ENCODE results near the gene GOT1.

Gene GOT1

GRCh38 chr10:99435986-99436638 is 5.7 kb upstream of the GOT1 start:
- no peaks in the 10 kb centered on the region for H3K9me3 ChIP-seq (ENCODE audit: control insufficient read depth in 1 of 2, low read length in 2 of 2)
- H3K27me3 ChIP-seq (ENCODE audit: control insufficient read depth in 1 of 2, insufficient read depth in 2 of 2, low read length in 2 of 2) = no peaks in the 10 kb centered on the region
- peaks cover 0 to 3% of the 10 kb centered on the region in 2 donors for H3K36me3 ChIP-seq (ENCODE audit: control insufficient read depth in 1 of 2, insufficient read depth in 2 of 2, low read length in 2 of 2)
- H3K27ac ChIP-seq (ENCODE audit: low read depth, low read length) = no peak overlapping the region
- peaks cover 9 to 13% of the 10 kb centered on the region in 2 donors for H3K4me1 ChIP-seq (ENCODE audit: control insufficient read depth in 1 of 2, insufficient read depth in 2 of 2, low read length in 2 of 2)
- H3K9ac ChIP-seq (ENCODE audit: low read depth in 1 of 2, low read length in 2 of 2) = no peak overlapping the region
- H3K4me3 ChIP-seq (ENCODE audit: low read depth in 1 of 2, low read length in 2 of 2) = no peak overlapping the region

GRCh38 chr10:99433378-99434020 is 3.1 kb upstream of the GOT1 start:
- Histone ChIP-seq H3K27me3 (ENCODE audit: control insufficient read depth in 1 of 2, insufficient read depth in 2 of 2, low read length in 2 of 2) (no peaks in the 10 kb centered on the region), H3K27ac (ENCODE audit: low read depth, low read length) (no peak overlapping the region), H3K36me3 (ENCODE audit: control insufficient read depth in 1 of 2, insufficient read depth in 2 of 2, low read length in 2 of 2) (peaks cover 0 to 3% of the 10 kb centered on the region in 2 donors), H3K4me1 (ENCODE audit: control insufficient read depth in 1 of 2, insufficient read depth in 2 of 2, low read length in 2 of 2) (peaks cover 16 to 24% of the 10 kb centered on the region in 2 donors), H3K4me3 (ENCODE audit: low read depth in 1 of 2, low read length in 2 of 2) (no peak overlapping the region), H3K9me3 (ENCODE audit: control insufficient read depth in 1 of 2, low read length in 2 of 2) (no peaks in the 10 kb centered on the region), H3K9ac (ENCODE audit: low read depth in 1 of 2, low read length in 2 of 2) (no peak overlapping the region)

DNA sequence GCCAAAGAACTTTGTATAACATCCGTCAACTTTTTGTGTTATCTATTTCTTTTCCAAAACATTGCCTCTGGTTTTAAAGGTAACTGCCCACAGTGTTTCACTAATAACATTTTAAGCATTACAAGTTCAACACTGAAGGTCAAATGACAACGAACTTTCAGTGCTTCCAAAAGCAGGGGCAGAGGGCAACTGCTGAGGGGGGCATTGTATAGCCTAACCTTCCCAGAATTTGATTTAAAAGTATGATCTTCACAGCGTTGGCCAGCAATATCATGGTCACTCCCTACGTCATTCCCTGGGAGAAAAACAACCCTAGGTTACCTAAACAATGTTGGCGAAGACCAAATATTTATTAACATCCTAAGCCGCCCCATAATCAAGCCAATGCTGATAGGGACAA is 2.5 kb upstream of the GOT1 start:
- Histone ChIP-seq H3K27ac (ENCODE audit: low read depth, low read length) (no peak overlapping the region), H3K4me1 (ENCODE audit: control insufficient read depth in 1 of 2, insufficient read depth in 2 of 2, low read length in 2 of 2) (peaks cover 16 to 24% of the 10 kb centered on the region in 2 donors), H3K9ac (ENCODE audit: low read depth in 1 of 2, low read length in 2 of 2) (no peak overlapping the region), H3K27me3 (ENCODE audit: control insufficient read depth in 1 of 2, insufficient read depth in 2 of 2, low read length in 2 of 2) (no peaks in the 10 kb centered on the region), H3K36me3 (ENCODE audit: control insufficient read depth in 1 of 2, insufficient read depth in 2 of 2, low read length in 2 of 2) (peaks cover 0 to 3% of the 10 kb centered on the region in 2 donors), H3K9me3 (ENCODE audit: control insufficient read depth in 1 of 2, low read length in 2 of 2) (no peaks in the 10 kb centered on the region), H3K4me3 (ENCODE audit: low read depth in 1 of 2, low read length in 2 of 2) (no peak overlapping the region)

DNA sequence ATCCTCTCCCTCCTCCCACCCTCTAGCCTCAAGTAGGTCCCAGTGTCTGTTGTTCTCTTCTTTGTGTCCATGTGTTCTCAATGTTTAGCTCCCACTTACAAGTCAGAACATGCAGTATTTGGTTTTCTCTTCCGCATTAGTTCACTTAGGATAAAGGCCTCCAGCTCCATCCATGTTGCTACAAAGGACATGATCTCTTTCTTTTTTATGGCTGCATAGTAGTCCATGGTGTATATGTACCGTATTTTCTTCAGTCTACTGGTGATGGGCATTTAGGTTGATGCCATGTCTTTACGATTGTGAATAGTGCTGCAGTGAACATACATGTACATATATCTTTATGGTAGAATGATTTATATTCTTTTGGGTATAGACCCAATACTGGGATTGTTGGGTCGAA is 1.6 kb upstream of the GOT1 start:
- H3K27me3 ChIP-seq (ENCODE audit: control insufficient read depth in 1 of 2, insufficient read depth in 2 of 2, low read length in 2 of 2) = no peaks in the 10 kb centered on the region
- no peak overlapping the region for H3K27ac ChIP-seq (ENCODE audit: low read depth, low read length)
- no peaks in the 10 kb centered on the region for H3K9me3 ChIP-seq (ENCODE audit: control insufficient read depth in 1 of 2, low read length in 2 of 2)
- H3K4me1 ChIP-seq (ENCODE audit: control insufficient read depth in 1 of 2, insufficient read depth in 2 of 2, low read length in 2 of 2) = peaks cover 16 to 24% of the 10 kb centered on the region in 2 donors
- peak overlapping the region; percentile 89 to 94 for H3K4me3 ChIP-seq (ENCODE audit: low read depth in 1 of 2, low read length in 2 of 2)
- peaks cover 0 to 3% of the 10 kb centered on the region in 2 donors for H3K36me3 ChIP-seq (ENCODE audit: control insufficient read depth in 1 of 2, insufficient read depth in 2 of 2, low read length in 2 of 2)
- H3K9ac ChIP-seq (ENCODE audit: low read depth in 1 of 2, low read length in 2 of 2) = no peak overlapping the region

DNA sequence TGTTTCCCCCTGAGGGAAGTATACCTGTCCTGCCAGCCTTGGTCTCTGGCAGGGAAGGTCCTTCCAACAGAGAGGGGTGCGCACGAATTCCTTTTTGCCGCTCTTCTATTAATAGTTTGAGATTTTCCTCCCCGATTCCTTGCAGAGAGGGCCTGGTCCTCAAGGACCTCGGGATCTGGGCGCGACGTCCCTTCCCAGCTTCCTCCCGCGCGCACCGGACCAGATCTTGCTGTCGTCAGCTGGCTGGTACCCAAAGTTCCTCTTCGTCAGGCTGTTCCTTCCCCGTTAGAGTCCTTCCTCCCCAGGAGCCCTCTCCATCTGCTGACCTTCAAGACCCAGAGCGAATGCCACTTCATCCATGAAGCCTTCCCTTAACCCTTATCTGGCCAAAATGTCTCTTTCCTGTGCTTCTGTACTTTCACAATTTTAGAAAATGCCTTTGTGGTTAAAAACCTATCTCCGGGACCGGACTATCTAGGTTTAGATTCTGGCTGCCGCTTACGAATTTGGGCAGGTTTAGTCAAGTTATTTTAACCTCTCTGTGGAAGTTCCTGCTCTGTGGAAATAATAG is 851 bp upstream of the GOT1 start:
- H3K4me3 ChIP-seq (ENCODE audit: low read depth in 1 of 2, low read length in 2 of 2) = peak overlapping the region; percentile 89 to 94
- peak overlapping the region; percentile 94 for H3K27ac ChIP-seq (ENCODE audit: low read depth, low read length)
- H3K9me3 ChIP-seq (ENCODE audit: control insufficient read depth in 1 of 2, low read length in 2 of 2) = no peaks in the 10 kb centered on the region
- H3K27me3 ChIP-seq (ENCODE audit: control insufficient read depth in 1 of 2, insufficient read depth in 2 of 2, low read length in 2 of 2) = no peaks in the 10 kb centered on the region
- H3K9ac ChIP-seq (ENCODE audit: low read depth in 1 of 2, low read length in 2 of 2) = peak overlapping the region; percentile 71 to 92
- H3K36me3 ChIP-seq (ENCODE audit: control insufficient read depth in 1 of 2, insufficient read depth in 2 of 2, low read length in 2 of 2) = peaks cover 0 to 3% of the 10 kb centered on the region in 2 donors
- H3K4me1 ChIP-seq (ENCODE audit: control insufficient read depth in 1 of 2, insufficient read depth in 2 of 2, low read length in 2 of 2) = peaks cover 23 to 24% of the 10 kb centered on the region in 2 donors

DNA sequence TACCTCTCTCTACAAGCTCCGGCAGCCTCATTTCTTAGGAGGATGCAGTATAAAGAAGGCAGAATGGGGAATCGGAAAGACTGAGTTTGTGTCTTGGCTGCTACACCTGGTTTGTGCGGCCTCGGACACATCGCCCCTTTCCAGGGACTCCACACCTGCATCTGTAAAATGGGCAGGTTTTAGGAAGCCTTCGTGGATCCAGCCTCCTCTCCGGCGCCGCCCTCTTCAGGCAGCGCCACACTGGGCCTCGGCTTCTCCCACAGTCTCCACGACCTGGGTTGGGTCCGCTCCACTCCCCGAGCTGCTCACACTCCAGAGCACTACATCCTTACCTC is 341 bp downstream of the GOT1 start:
- Histone ChIP-seq H3K4me1 (ENCODE audit: control insufficient read depth in 1 of 2, insufficient read depth in 2 of 2, low read length in 2 of 2) (peaks cover 23 to 24% of the 10 kb centered on the region in 2 donors), H3K9ac (ENCODE audit: low read depth in 1 of 2, low read length in 2 of 2) (peak overlapping the region; percentile 82 to 96), H3K36me3 (ENCODE audit: control insufficient read depth in 1 of 2, insufficient read depth in 2 of 2, low read length in 2 of 2) (peaks cover 5 to 9% of the 10 kb centered on the region in 2 donors), H3K27ac (ENCODE audit: low read depth, low read length) (peak overlapping the region; percentile 88), H3K9me3 (ENCODE audit: control insufficient read depth in 1 of 2, low read length in 2 of 2) (no peaks in the 10 kb centered on the region), H3K27me3 (ENCODE audit: control insufficient read depth in 1 of 2, insufficient read depth in 2 of 2, low read length in 2 of 2) (no peaks in the 10 kb centered on the region), H3K4me3 (ENCODE audit: low read depth in 1 of 2, low read length in 2 of 2) (peak overlapping the region; percentile 94)

DNA sequence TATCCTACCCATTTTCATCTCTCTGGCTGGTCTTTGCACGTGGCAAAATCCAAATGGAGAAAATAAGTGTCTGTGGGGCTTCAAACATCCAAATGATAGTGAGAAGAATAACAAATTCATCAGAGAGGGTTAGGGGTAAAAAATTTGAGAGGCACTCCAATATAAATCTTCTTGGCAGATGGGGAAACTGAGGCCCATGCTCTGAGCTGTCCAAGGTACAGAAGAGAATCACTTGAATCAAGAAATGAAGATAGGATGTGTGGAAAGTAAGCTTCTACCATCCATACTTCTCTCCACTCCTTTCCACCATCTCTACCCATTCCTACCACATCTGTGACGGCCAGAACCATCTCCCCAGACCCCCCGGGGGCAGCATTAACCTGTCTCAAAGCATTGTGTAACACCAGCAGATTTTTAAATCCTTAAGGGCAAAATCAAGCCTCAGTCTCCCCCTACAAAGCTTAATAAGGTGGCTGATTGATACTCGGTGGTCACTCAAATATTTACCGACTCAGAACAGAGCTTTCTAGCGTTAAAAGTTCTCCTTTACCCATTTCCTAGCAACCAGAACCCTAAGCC is 818 bp downstream of the GOT1 start:
- peaks cover 23 to 24% of the 10 kb centered on the region in 2 donors for H3K4me1 ChIP-seq (ENCODE audit: control insufficient read depth in 1 of 2, insufficient read depth in 2 of 2, low read length in 2 of 2)

GRCh38 chr10:99427566-99428190 is 2.7 kb downstream of the GOT1 start:
- H3K9ac ChIP-seq (ENCODE audit: low read depth in 1 of 2, low read length in 2 of 2) = no peak overlapping the region
- no peak overlapping the region for H3K4me3 ChIP-seq (ENCODE audit: low read depth in 1 of 2, low read length in 2 of 2)
- peaks cover 11 to 25% of the 10 kb centered on the region in 2 donors for H3K36me3 ChIP-seq (ENCODE audit: control insufficient read depth in 1 of 2, insufficient read depth in 2 of 2, low read length in 2 of 2)
- H3K9me3 ChIP-seq (ENCODE audit: control insufficient read depth in 1 of 2, low read length in 2 of 2) = no peaks in the 10 kb centered on the region
- peak overlapping the region; percentile 46 for H3K27ac ChIP-seq (ENCODE audit: low read depth, low read length)
- peaks cover 19 to 23% of the 10 kb centered on the region in 2 donors for H3K4me1 ChIP-seq (ENCODE audit: control insufficient read depth in 1 of 2, insufficient read depth in 2 of 2, low read length in 2 of 2)
- H3K27me3 ChIP-seq (ENCODE audit: control insufficient read depth in 1 of 2, insufficient read depth in 2 of 2, low read length in 2 of 2) = no peaks in the 10 kb centered on the region

More for the DNA sequence above, 818 bp downstream of the GOT1 start:
- no peaks in the 10 kb centered on the region for H3K27me3 ChIP-seq (ENCODE audit: control insufficient read depth in 1 of 2, insufficient read depth in 2 of 2, low read length in 2 of 2)
- H3K4me3 ChIP-seq (ENCODE audit: low read depth in 1 of 2, low read length in 2 of 2) = peak overlapping the region; percentile 94
- peaks cover 10 to 14% of the 10 kb centered on the region in 2 donors for H3K36me3 ChIP-seq (ENCODE audit: control insufficient read depth in 1 of 2, insufficient read depth in 2 of 2, low read length in 2 of 2)
- peak overlapping the region; percentile 88 for H3K27ac ChIP-seq (ENCODE audit: low read depth, low read length)
- H3K9ac ChIP-seq (ENCODE audit: low read depth in 1 of 2, low read length in 2 of 2) = peak overlapping the region; percentile 82 to 96
- H3K9me3 ChIP-seq (ENCODE audit: control insufficient read depth in 1 of 2, low read length in 2 of 2) = no peaks in the 10 kb centered on the region

- peaks cover 11 to 25% of the 10 kb centered on the region in 2 donors for H3K4me1 ChIP-seq (ENCODE audit: control insufficient read depth in 1 of 2, insufficient read depth in 2 of 2, low read length in 2 of 2)
- H3K9ac ChIP-seq (ENCODE audit: low read depth in 1 of 2, low read length in 2 of 2) = no peak overlapping the region
- H3K36me3 ChIP-seq (ENCODE audit: control insufficient read depth in 1 of 2, insufficient read depth in 2 of 2, low read length in 2 of 2) = peaks cover 11 to 27% of the 10 kb centered on the region in 2 donors
- no peak overlapping the region for H3K27ac ChIP-seq (ENCODE audit: low read depth, low read length)
- no peaks in the 10 kb centered on the region for H3K27me3 ChIP-seq (ENCODE audit: control insufficient read depth in 1 of 2, insufficient read depth in 2 of 2, low read length in 2 of 2)
- no peak overlapping the region for H3K4me3 ChIP-seq (ENCODE audit: low read depth in 1 of 2, low read length in 2 of 2)
- no peaks in the 10 kb centered on the region for H3K9me3 ChIP-seq (ENCODE audit: control insufficient read depth in 1 of 2, low read length in 2 of 2)
These were observed 3.7 kb downstream of the GOT1 start for GRCh38 chr10:99426689-99427088.

DNA sequence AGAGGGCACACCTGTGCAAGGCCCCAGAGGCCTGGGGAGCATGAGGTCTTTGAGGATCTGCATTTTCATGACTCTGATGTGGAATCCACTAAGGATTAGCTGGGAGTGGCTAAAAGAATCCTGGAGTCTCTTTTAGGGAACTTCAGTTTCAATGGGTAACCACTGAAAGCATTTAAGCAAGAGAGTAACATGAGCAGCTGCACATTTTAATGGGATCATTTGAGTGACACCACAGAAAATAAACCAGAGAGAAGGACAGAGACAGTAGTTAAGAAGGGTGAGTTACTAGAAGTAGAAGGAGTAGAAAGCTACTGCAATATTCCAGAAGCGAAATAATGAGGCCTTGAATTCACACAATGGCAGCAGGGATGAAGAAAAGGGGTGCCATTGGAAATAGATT is 5.2 kb downstream of the GOT1 start:
- H3K27me3 ChIP-seq (ENCODE audit: control insufficient read depth in 1 of 2, insufficient read depth in 2 of 2, low read length in 2 of 2) = no peaks in the 10 kb centered on the region
- H3K36me3 ChIP-seq (ENCODE audit: control insufficient read depth in 1 of 2, insufficient read depth in 2 of 2, low read length in 2 of 2) = peaks cover 12 to 39% of the 10 kb centered on the region in 2 donors
- H3K4me3 ChIP-seq (ENCODE audit: low read depth in 1 of 2, low read length in 2 of 2) = no peak overlapping the region
- H3K4me1 ChIP-seq (ENCODE audit: control insufficient read depth in 1 of 2, insufficient read depth in 2 of 2, low read length in 2 of 2) = peaks cover 17 to 25% of the 10 kb centered on the region in 2 donors
- H3K9me3 ChIP-seq (ENCODE audit: control insufficient read depth in 1 of 2, low read length in 2 of 2) = no peaks in the 10 kb centered on the region
- H3K27ac ChIP-seq (ENCODE audit: low read depth, low read length) = no peak overlapping the region
- H3K9ac ChIP-seq (ENCODE audit: low read depth in 1 of 2, low read length in 2 of 2) = no peak overlapping the region
